OCI-LY1 (cell line): Measurements from ENCODE around the gene PKIB.

Experiments used
- H2AFZ ChIP-seq: fragments of 200-600 bp; sonication (generic), shearing (Covaris generic); 2 replicates; pipeline ENCODE4 v1.6.0; 2014; ENCODE audit warnings: antibody characterized with exemption, mild to moderate bottlenecking, low read length
- H3F3A ChIP-seq: fragments of 200-600 bp; sonication (generic), shearing (Covaris generic); 2 replicates; pipeline ENCODE4 v1.6.0; 2014; ENCODE audit warnings: mild to moderate bottlenecking, antibody characterized with exemption, low read length, moderate library complexity; ENCODE audit not compliant: insufficient read depth
- H3K27ac ChIP-seq: fragments of 200-600 bp; sonication (generic); 2 replicates; pipeline ENCODE4 v1.5.1; 2014; ENCODE audit warnings: low read length, mixed run types, mild to moderate bottlenecking, low read depth; ENCODE audit not compliant: poor library complexity, severe bottlenecking
- H3K27me3 ChIP-seq: fragments of 200-600 bp; sonication (generic); 2 replicates; pipeline ENCODE4 v1.6.0; 2014; ENCODE audit warnings: antibody characterized with exemption, mild to moderate bottlenecking, low read length, moderate library complexity; ENCODE audit not compliant: insufficient read depth
- H3K36me3 ChIP-seq: fragments of 200-600 bp; sonication (generic); 2 replicates; pipeline ENCODE4 v1.6.1; 2014; ENCODE audit warnings: mild to moderate bottlenecking, antibody characterized with exemption, low read length, moderate library complexity, mixed read lengths; ENCODE audit not compliant: insufficient read depth
- H3K4me1 ChIP-seq: fragments of 200-600 bp; sonication (generic); 2 replicates; pipeline ENCODE4 v1.5.1; 2014; ENCODE audit warnings: mild to moderate bottlenecking, low read length, moderate library complexity; ENCODE audit not compliant: insufficient read depth, severe bottlenecking
- H3K4me2 ChIP-seq: fragments of 200-600 bp; sonication (generic), shearing (Covaris generic); 2 replicates; pipeline ENCODE4 v1.6.1; 2014; ENCODE audit warnings: low read length
- H3K4me3 ChIP-seq: fragments of 200-600 bp; sonication (generic); 2 replicates; pipeline ENCODE4 v1.5.1; 2014; ENCODE audit warnings: low read length, low read depth, mild to moderate bottlenecking, mixed read lengths; ENCODE audit not compliant: poor library complexity, severe bottlenecking
- H3K79me2 ChIP-seq: fragments of 200-600 bp; shearing (Covaris generic); 2 replicates; pipeline ENCODE4 v1.6.1; 2016; ENCODE audit warnings: mixed run types, low read length, mixed read lengths; ENCODE audit not compliant: insufficient read depth
- H3K9ac ChIP-seq: fragments of 200-600 bp; sonication (generic), shearing (Covaris generic); 2 replicates; pipeline ENCODE4 v1.6.1; 2014; ENCODE audit warnings: mild to moderate bottlenecking, low read length, mixed read lengths
- H3K9me2 ChIP-seq: fragments of 200-600 bp; sonication (generic), shearing (Covaris generic); 2 replicates; pipeline ENCODE4 v1.6.1; 2014; ENCODE audit warnings: low read depth, mild to moderate bottlenecking, low read length, mixed read lengths
- H3K9me3 ChIP-seq: fragments of 200-600 bp; shearing (Covaris generic); 2 replicates; pipeline ENCODE4 v1.6.1; 2014; ENCODE audit warnings: low read length, mixed read lengths
- H4K20me1 ChIP-seq: fragments of 200-600 bp; sonication (generic), shearing (Covaris generic); 2 replicates; pipeline ENCODE4 v1.6.0; 2016; ENCODE audit warnings: mild to moderate bottlenecking, low read length; ENCODE audit not compliant: insufficient read depth
- EZH2 ChIP-seq: fragments of 200-600 bp; sonication (generic), shearing (Covaris generic); IDR thresholded peaks from 2 replicates; pipeline ENCODE4 v1.8.0; 2017; ENCODE audit warnings: borderline replicate concordance, mixed run types, mild to moderate bottlenecking, antibody characterized with exemption, low read length, moderate library complexity, mixed read lengths
- TF ChIP-seq, protein P1 (sequence below): fragments of 200-600 bp; sonication (generic), shearing (Covaris generic); IDR thresholded peaks from 2 replicates; pipeline ENCODE4 v1.5.1; 2017; ENCODE audit warnings: mild to moderate bottlenecking, antibody characterized with exemption, low read length, moderate library complexity, mixed read lengths

Gene PKIB

DNA sequence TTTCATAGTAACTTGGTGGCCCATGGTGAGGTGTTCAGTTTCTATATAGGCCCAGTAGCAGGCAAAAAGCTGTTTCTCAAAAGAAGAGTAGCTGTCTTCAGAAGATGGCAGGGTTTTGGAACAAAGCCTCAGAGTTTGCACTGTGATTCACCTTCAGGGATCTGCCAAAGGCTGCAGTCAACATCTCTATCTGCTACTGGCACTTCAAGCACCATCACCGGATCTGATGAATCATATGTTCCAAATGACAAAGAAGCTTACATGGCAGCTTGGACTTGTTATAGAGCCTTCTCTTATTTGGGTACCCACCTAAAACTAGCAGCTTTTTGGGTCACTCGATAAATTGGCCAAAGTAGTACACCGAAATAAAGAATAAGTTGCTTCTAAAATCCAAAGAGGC, 39.5 kb downstream of the PKIB start:
- no peaks in the 10 kb centered on the region for H4K20me1 ChIP-seq
- no peaks in the 10 kb centered on the region for H3K36me3 ChIP-seq
- H3K9me2 ChIP-seq = no peaks in the 10 kb centered on the region
- H3K4me1 ChIP-seq = no peaks in the 10 kb centered on the region
- H3K9me3 ChIP-seq = no peaks in the 10 kb centered on the region
- no peak overlapping the region for H3K4me2 ChIP-seq
- H3K9ac ChIP-seq = no peak overlapping the region
- H3K27me3 ChIP-seq = no peaks in the 10 kb centered on the region
- no peaks in the 10 kb centered on the region for H3F3A ChIP-seq
- TF ChIP-seq, protein P1, sequence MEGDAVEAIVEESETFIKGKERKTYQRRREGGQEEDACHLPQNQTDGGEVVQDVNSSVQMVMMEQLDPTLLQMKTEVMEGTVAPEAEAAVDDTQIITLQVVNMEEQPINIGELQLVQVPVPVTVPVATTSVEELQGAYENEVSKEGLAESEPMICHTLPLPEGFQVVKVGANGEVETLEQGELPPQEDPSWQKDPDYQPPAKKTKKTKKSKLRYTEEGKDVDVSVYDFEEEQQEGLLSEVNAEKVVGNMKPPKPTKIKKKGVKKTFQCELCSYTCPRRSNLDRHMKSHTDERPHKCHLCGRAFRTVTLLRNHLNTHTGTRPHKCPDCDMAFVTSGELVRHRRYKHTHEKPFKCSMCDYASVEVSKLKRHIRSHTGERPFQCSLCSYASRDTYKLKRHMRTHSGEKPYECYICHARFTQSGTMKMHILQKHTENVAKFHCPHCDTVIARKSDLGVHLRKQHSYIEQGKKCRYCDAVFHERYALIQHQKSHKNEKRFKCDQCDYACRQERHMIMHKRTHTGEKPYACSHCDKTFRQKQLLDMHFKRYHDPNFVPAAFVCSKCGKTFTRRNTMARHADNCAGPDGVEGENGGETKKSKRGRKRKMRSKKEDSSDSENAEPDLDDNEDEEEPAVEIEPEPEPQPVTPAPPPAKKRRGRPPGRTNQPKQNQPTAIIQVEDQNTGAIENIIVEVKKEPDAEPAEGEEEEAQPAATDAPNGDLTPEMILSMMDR = no peak
- H3K4me3 ChIP-seq = no peak overlapping the region
- no peak overlapping the region for H2AFZ ChIP-seq
- H3K79me2 ChIP-seq = no peaks in the 10 kb centered on the region
- H3K27ac ChIP-seq = no peak overlapping the region

GRCh38 chr6:122650403-122650802, 40.2 kb downstream of the PKIB start:
- Histone ChIP-seq H3K4me1 (no peaks in the 10 kb centered on the region), H3K9ac (no peak overlapping the region), H3K4me2 (no peak overlapping the region), H3K9me2 (no peaks in the 10 kb centered on the region), H3F3A (no peaks in the 10 kb centered on the region), H3K27me3 (no peaks in the 10 kb centered on the region), H3K9me3 (no peaks in the 10 kb centered on the region), H3K79me2 (no peaks in the 10 kb centered on the region), H4K20me1 (no peaks in the 10 kb centered on the region), H3K36me3 (no peaks in the 10 kb centered on the region), H3K4me3 (no peak overlapping the region), H2AFZ (no peak overlapping the region), H3K27ac (no peak overlapping the region)
- no peak for TF ChIP-seq EZH2
- TF ChIP-seq, protein P1 = no peak

- TF ChIP-seq EZH2 = no peak
- TF ChIP-seq, protein P1 = no peak
- Histone ChIP-seq H3F3A (no peaks in the 10 kb centered on the region), H3K9me3 (no peaks in the 10 kb centered on the region), H3K27ac (no peak overlapping the region), H4K20me1 (no peaks in the 10 kb centered on the region), H3K4me2 (no peak overlapping the region), H2AFZ (no peak overlapping the region), H3K79me2 (no peaks in the 10 kb centered on the region), H3K36me3 (no peaks in the 10 kb centered on the region), H3K9me2 (no peaks in the 10 kb centered on the region), H3K9ac (no peak overlapping the region), H3K4me3 (no peak overlapping the region), H3K27me3 (no peaks in the 10 kb centered on the region), H3K4me1 (no peaks in the 10 kb centered on the region)
Measured at GRCh38 chr6:122651031-122651430, 40.8 kb downstream of the PKIB start.
